Effector memory CD4-positive, alpha-beta T cell (primary cell): Measurements from ENCODE around the gene MYO16.

Source experiments
- DNase-seq, 3 donors: peaks; one replicate each; pipeline ENCODE4 v3.0.0-alpha.2; 2020
- H3K27ac ChIP-seq: 2 replicates; pipeline ENCODE4 v1.7.0; 2013; ENCODE audit warnings: mild to moderate bottlenecking, low read length, moderate library complexity; ENCODE audit not compliant: insufficient read depth, poor library complexity, severe bottlenecking
- H3K27me3 ChIP-seq: replicated peaks from 2 replicates; pipeline ENCODE4 v1.7.0; 2013; ENCODE audit warnings: mild to moderate bottlenecking, low read length; ENCODE audit not compliant: insufficient read depth, control insufficient read depth, poor library complexity, severe bottlenecking
- H3K36me3 ChIP-seq: 2 replicates; pipeline ENCODE4 v1.7.0; 2013; ENCODE audit warnings: mild to moderate bottlenecking, low read length, moderate library complexity; ENCODE audit not compliant: control insufficient read depth, insufficient read depth
- H3K4me1 ChIP-seq: 2 replicates; pipeline ENCODE4 v1.7.0; 2013; ENCODE audit warnings: low read length, mild to moderate bottlenecking; ENCODE audit not compliant: control insufficient read depth, insufficient read depth, poor library complexity, severe bottlenecking
- H3K4me3 ChIP-seq: 2 replicates; pipeline ENCODE4 v1.7.0; 2013; ENCODE audit warnings: low read length, low read depth, mild to moderate bottlenecking; ENCODE audit not compliant: insufficient read depth, poor library complexity, severe bottlenecking
- H3K9me3 ChIP-seq: 2 replicates; pipeline ENCODE4 v1.7.0; 2013; ENCODE audit warnings: mild to moderate bottlenecking, low read length, moderate library complexity; ENCODE audit not compliant: control insufficient read depth

The MYO16 gene

GRCh38 chr13:108921238-108921637 is 291.8 kb downstream of the MYO16 start:
- Histone ChIP-seq H3K36me3 (no peaks in the 10 kb centered on the region), H3K9me3 (no peaks in the 10 kb centered on the region), H3K27ac (no peak overlapping the region), H3K27me3 (no peaks in the 10 kb centered on the region), H3K4me1 (no peaks in the 10 kb centered on the region), H3K4me3 (no peak overlapping the region)
- DNase-seq = no peak

GRCh38 chr13:108922108-108922507 is 292.7 kb downstream of the MYO16 start:
- H3K27me3 ChIP-seq = no peaks in the 10 kb centered on the region
- H3K27ac ChIP-seq = no peak overlapping the region
- no peaks in the 10 kb centered on the region for H3K36me3 ChIP-seq
- no peaks in the 10 kb centered on the region for H3K4me1 ChIP-seq
- no peak overlapping the region for H3K4me3 ChIP-seq
- no peak for DNase-seq
- H3K9me3 ChIP-seq = no peaks in the 10 kb centered on the region

GRCh38 chr13:108923386-108924047 is 294.1 kb downstream of the MYO16 start:
- H3K4me3 ChIP-seq = no peak overlapping the region

GRCh38 chr13:108924134-108924533 is 294.7 kb downstream of the MYO16 start:
- Histone ChIP-seq H3K36me3 (no peaks in the 10 kb centered on the region), H3K4me3 (no peak overlapping the region), H3K27me3 (no peaks in the 10 kb centered on the region), H3K4me1 (no peaks in the 10 kb centered on the region), H3K9me3 (no peaks in the 10 kb centered on the region), H3K27ac (no peak overlapping the region)
- DNase-seq = no peak

More at GRCh38 chr13:108923386-108924047, 294.1 kb downstream of the MYO16 start:
- no peaks in the 10 kb centered on the region for H3K9me3 ChIP-seq
- no peak overlapping the region for H3K27ac ChIP-seq
- no peaks in the 10 kb centered on the region for H3K36me3 ChIP-seq
- H3K4me1 ChIP-seq = no peaks in the 10 kb centered on the region
- H3K27me3 ChIP-seq = no peaks in the 10 kb centered on the region
- no peak for DNase-seq

GRCh38 chr13:108924541-108924940 is 295.1 kb downstream of the MYO16 start:
- DNase-seq = no peak
- no peaks in the 10 kb centered on the region for H3K27me3 ChIP-seq

GRCh38 chr13:108925070-108925469 is 295.7 kb downstream of the MYO16 start:
- DNase-seq = no peak
- Histone ChIP-seq H3K27me3 (no peaks in the 10 kb centered on the region), H3K36me3 (no peaks in the 10 kb centered on the region), H3K27ac (no peak overlapping the region), H3K4me3 (no peak overlapping the region), H3K4me1 (no peaks in the 10 kb centered on the region), H3K9me3 (no peaks in the 10 kb centered on the region)

More at GRCh38 chr13:108924541-108924940, 295.1 kb downstream of the MYO16 start:
- no peaks in the 10 kb centered on the region for H3K4me1 ChIP-seq
- no peak overlapping the region for H3K27ac ChIP-seq
- H3K36me3 ChIP-seq = no peaks in the 10 kb centered on the region
- no peaks in the 10 kb centered on the region for H3K9me3 ChIP-seq
- no peak overlapping the region for H3K4me3 ChIP-seq

- Histone ChIP-seq H3K27ac (no peak overlapping the region), H3K4me1 (no peaks in the 10 kb centered on the region), H3K4me3 (no peak overlapping the region), H3K36me3 (no peaks in the 10 kb centered on the region), H3K9me3 (no peaks in the 10 kb centered on the region), H3K27me3 (no peaks in the 10 kb centered on the region)
- DNase-seq = no peak
Measured at GRCh38 chr13:108926862-108927261, 297.5 kb downstream of the MYO16 start.

GRCh38 chr13:108927615-108928014 is 298.2 kb downstream of the MYO16 start:
- no peaks in the 10 kb centered on the region for H3K27me3 ChIP-seq
- no peaks in the 10 kb centered on the region for H3K4me1 ChIP-seq
- H3K4me3 ChIP-seq = no peak overlapping the region
- no peaks in the 10 kb centered on the region for H3K9me3 ChIP-seq
- no peak for DNase-seq
- no peaks in the 10 kb centered on the region for H3K36me3 ChIP-seq
- H3K27ac ChIP-seq = no peak overlapping the region

- Histone ChIP-seq H3K27ac (no peak overlapping the region), H3K4me1 (no peaks in the 10 kb centered on the region), H3K9me3 (no peaks in the 10 kb centered on the region), H3K27me3 (no peaks in the 10 kb centered on the region), H3K4me3 (no peak overlapping the region), H3K36me3 (no peaks in the 10 kb centered on the region)
- DNase-seq = no peak
Measured at GRCh38 chr13:108929532-108930206, 300.3 kb downstream of the MYO16 start.

- Histone ChIP-seq H3K27me3 (no peaks in the 10 kb centered on the region), H3K4me1 (no peaks in the 10 kb centered on the region), H3K9me3 (no peaks in the 10 kb centered on the region), H3K4me3 (no peak overlapping the region), H3K36me3 (no peaks in the 10 kb centered on the region), H3K27ac (no peak overlapping the region)
- no peak for DNase-seq
Measured at GRCh38 chr13:108932196-108932595, 302.8 kb downstream of the MYO16 start.
